ENCODE results near the gene PTPRK.

- TF ChIP-seq SIN3A (conservative IDR thresholded peaks at IDR 0.05 in 1 of 2, IDR thresholded peaks at IDR 0.05 in 1 of 2; ENCODE audit: low read depth in 1 of 2, low read length in 2 of 2) (no peak), TAF1 (IDR thresholded peaks at IDR 0.05; ENCODE audit: low read depth, low read length) (no peak), BCL11A (IDR thresholded peaks at IDR 0.05; ENCODE audit: low read depth in 2 of 2, low read length in 2 of 2) (no peak), CTCF (IDR thresholded peaks at IDR 0.05; ENCODE audit: control extremely low read depth in 1 of 3, insufficient read depth in 1 of 3, low read depth in 1 of 3, low read length in 3 of 3) (no peak)
Measured at GRCh38 chr6:128538763-128539162, 18.4 kb upstream of the PTPRK start.
